Endothelial cell of umbilical vein (primary cell): ENCODE results near the gene STK24. TPM values are rescaled to one million over a fixed set of nuclear protein-coding genes. Genes with fewer than 3 reads are reported as not detected.

Experiments
- BruUV-seq: library from RNA; stranded (reverse); fragments of 400-500 nt; replicated peaks from 2 replicates; lab custom pipeline; 2021; lab: Mats Ljungman, UMichigan
- CTCF ChIA-PET: fragments of 300-600, 350-600 bp; sonication (Branson Sonifier 250); formaldehyde crosslinking; loops from one replicate; lab custom pipeline; 2021; ENCODE audit warnings: antibody characterized with exemption, inconsistent platforms; lab: Charles Lee
- POLR2A ChIA-PET: fragments of 300-600, 350-600 bp; sonication (Branson Sonifier 250); formaldehyde crosslinking; loops from one replicate; lab custom pipeline; 2021; ENCODE audit warnings: antibody characterized with exemption, inconsistent platforms; lab: Charles Lee
- DNase-seq: peaks from one replicate; pipeline ENCODE4 v3.0.0-alpha.2; 2011; ENCODE audit warnings: low read depth, low spot score
- FAIRE-seq: peaks from 2 replicates; lab custom pipeline; 2011; peaks lifted over from hg19 to GRCh38; lab: Jason Lieb, UNC
- H2AFZ ChIP-seq: 2 replicates; pipeline ENCODE4 v1.6.0; 2012; ENCODE audit warnings: low read depth, low read length, control low read depth, inconsistent platforms
- H3K27ac ChIP-seq: 2 replicates; pipeline ENCODE4 v1.5.1; 2011; ENCODE audit warnings: low read depth, mild to moderate bottlenecking, control low read depth, low read length, moderate library complexity; ENCODE audit not compliant: insufficient read depth
- H3K27me3 ChIP-seq, 2 experiments: 2 replicates each; pipeline versions ENCODE4 v1.6.0 to v1.6.1; 2011; ENCODE audit warnings: low read length in 2 of 2, mixed read lengths in 1 of 2; ENCODE audit not compliant: control insufficient read depth in 2 of 2, insufficient read depth in 2 of 2
- H3K36me3 ChIP-seq, 2 experiments: 2 replicates in 1 of 2; 3 replicates in 1 of 2; pipeline ENCODE4 v1.5.1; 2011; ENCODE audit warnings: low read length in 2 of 2, mild to moderate bottlenecking in 1 of 2, moderate library complexity in 1 of 2; ENCODE audit not compliant: control insufficient read depth in 2 of 2, insufficient read depth in 2 of 2; ENCODE audit errors: extremely low read depth in 1 of 2
- H3K4me1 ChIP-seq: 3 replicates; pipeline ENCODE4 v1.5.1; 2011; ENCODE audit warnings: mild to moderate bottlenecking, low read length; ENCODE audit not compliant: control insufficient read depth, insufficient read depth; ENCODE audit errors: extremely low read depth
- H3K4me2 ChIP-seq: 2 replicates; pipeline ENCODE4 v1.6.1; 2011; ENCODE audit warnings: low read length, control low read depth, mixed read lengths; ENCODE audit not compliant: insufficient read depth
- H3K4me3 ChIP-seq, 3 experiments: fragments of 200-600 bp in 1 of 3; sonication (generic), shearing (Covaris generic) in 1 of 3; replicated peaks in 1 of 3; 2 replicates each; pipeline ENCODE4 v1.5.1; 2011 to 2016; ENCODE audit warnings: control low read depth in 3 of 3, low read length in 3 of 3, mild to moderate bottlenecking in 2 of 3, inconsistent platforms in 1 of 3, low read depth in 1 of 3, moderate library complexity in 1 of 3; ENCODE audit not compliant: insufficient read depth in 1 of 3
- H3K79me2 ChIP-seq: 2 replicates; pipeline ENCODE4 v1.6.0; 2012; ENCODE audit warnings: low read length, inconsistent platforms; ENCODE audit not compliant: control insufficient read depth, insufficient read depth
- H3K9ac ChIP-seq: replicated peaks from 2 replicates; pipeline ENCODE3; 2011; ENCODE audit warnings: low read length, control low read depth; ENCODE audit not compliant: insufficient read depth; ENCODE audit errors: extremely low read depth
- H3K9me1 ChIP-seq: replicated peaks from 3 replicates; pipeline ENCODE4 v1.6.0; 2011; ENCODE audit warnings: mild to moderate bottlenecking, low read length; ENCODE audit not compliant: control insufficient read depth, insufficient read depth; ENCODE audit errors: extremely low read depth
- H3K9me3 ChIP-seq: replicated peaks from 2 replicates; pipeline ENCODE4 v1.5.1; 2012; ENCODE audit warnings: low read length, inconsistent platforms; ENCODE audit not compliant: control insufficient read depth, insufficient read depth
- H4K20me1 ChIP-seq: replicated peaks from 2 replicates; pipeline ENCODE3; 2011; ENCODE audit warnings: mild to moderate bottlenecking, low read length; ENCODE audit not compliant: control insufficient read depth, insufficient read depth; ENCODE audit errors: extremely low read depth
- CTCF ChIP-seq, 2 donors: IDR thresholded peaks; 1 replicate in 1 of 2; 2 replicates in 1 of 2; pipeline ENCODE4 v1.5.1; 2011; ENCODE audit warnings: low read length in 2 of 2, mild to moderate bottlenecking in 2 of 2, moderate library complexity in 2 of 2, control low read depth in 1 of 2, inconsistent platforms in 1 of 2, low read depth in 1 of 2; ENCODE audit not compliant: insufficient read depth in 1 of 2; ENCODE audit errors: extremely low read depth in 1 of 2
- EZH2 ChIP-seq: IDR thresholded peaks from 2 replicates; pipeline ENCODE4 v1.6.1; 2012; ENCODE audit warnings: borderline replicate concordance, low read depth, mild to moderate bottlenecking, moderate library complexity, low read length, inconsistent platforms; ENCODE audit not compliant: severe bottlenecking
- FOS ChIP-seq: IDR thresholded peaks from 2 replicates; pipeline ENCODE4 v1.6.1; 2011; ENCODE audit warnings: mild to moderate bottlenecking, low read length, moderate library complexity, borderline replicate concordance; ENCODE audit not compliant: insufficient read depth
- GATA2 ChIP-seq: IDR thresholded peaks from 2 replicates; pipeline ENCODE4 v1.7.0; 2011; ENCODE audit warnings: low read depth, mild to moderate bottlenecking, moderate library complexity, mixed read lengths, low read length; ENCODE audit not compliant: insufficient read length, insufficient read depth
- JUN ChIP-seq: IDR thresholded peaks from 2 replicates; pipeline ENCODE4 v1.6.1; 2011; ENCODE audit warnings: borderline replicate concordance, low read depth; ENCODE audit not compliant: insufficient read length, insufficient read depth
- MAX ChIP-seq: IDR thresholded peaks from 2 replicates; pipeline ENCODE4 v1.6.1; 2011; ENCODE audit not compliant: insufficient read depth, insufficient read length
- MYC ChIP-seq: IDR thresholded peaks from one replicate; pipeline ENCODE4 v1.6.1; 2011; ENCODE audit warnings: mild to moderate bottlenecking, low read depth, low read length
- POLR2A ChIP-seq: IDR thresholded peaks from 2 replicates; pipeline ENCODE4 v1.6.1; 2012; ENCODE audit warnings: low read depth, mild to moderate bottlenecking, control low read depth, low read length
- POLR2AphosphoS5 ChIP-seq: IDR thresholded peaks from 2 replicates; pipeline ENCODE4 v1.6.1; 2012; ENCODE audit warnings: low read depth, mild to moderate bottlenecking, control low read depth, low read length, moderate library complexity; ENCODE audit not compliant: insufficient read depth
- dilution Hi-C: fragments of 300-500 bp; cut with MboI; formaldehyde crosslinking; loops from one replicate; pipeline ENCODE4 v1.15.0; 2019; ENCODE audit warnings: low sequenced_read_pairs; ENCODE audit not compliant: extremely low pct_ligation_motif_present
- intact Hi-C: fragments of 100-400 bp; cut with micrococcal nuclease; formaldehyde crosslinking; loops from one replicate; pipeline ENCODE4 v1.10.0; 2022
- polyA plus RNA-seq, 4 experiments: library from polyadenylated mRNA; depleted of rRNA in 3 of 4; stranded (reverse) in 3 of 4; unstranded in 1 of 4; fragments of >200 nt; gene quantifications; 2 replicates each; pipeline versions ENCODE4 v1.2.1 to v1.2.3, GENCODE V29; 2011 to 2012; ENCODE audit warnings: missing spikeins in 1 of 4
- total RNA-seq: library from RNA; stranded (reverse); gene quantifications from 2 replicates; pipeline ENCODE4 v1.2.3, GENCODE V29; 2021

The STK24 gene
- total and polyA plus RNA-seq, 2 donors (not counting 3 experiments of a cell fraction or from before 2014, with no cell fraction given) = 43.3 to 100 TPM

GRCh38 chr13:98450539-98451111 lies 126.3 kb downstream of the STK24 start:
- Histone ChIP-seq H3K27ac (no peak overlapping the region), H3K9me1 (no peaks in the 10 kb centered on the region), H3K4me2 (no peak overlapping the region), H3K79me2 (no peaks in the 10 kb centered on the region), H4K20me1 (no peaks in the 10 kb centered on the region), H3K4me1 (no peaks in the 10 kb centered on the region), H2AFZ (no peak overlapping the region), H3K9me3 (no peaks in the 10 kb centered on the region), H3K4me3 (no peak overlapping the region), H3K9ac (no peak overlapping the region), H3K36me3 (peaks cover 4 to 32% of the 10 kb centered on the region in 2 experiments), H3K27me3 (no peaks in the 10 kb centered on the region)
- ChIA-PET POLR2A (interaction anchor here (1.8 kb wide), 1 partner anchor 127 kb away, joined by 4 read pairs; no protein-coding TSS in a partner anchor), CTCF (interaction anchor here (0.9 to 3.0 kb wide), 7 partner anchors 15 to 223 kb away, joined by 3 to 19 read pairs (median 5); no protein-coding TSS in a partner anchor)
- dilution Hi-C loops = no loop called here
- TF ChIP-seq FOS = no peak
- TF ChIP-seq JUN = no peak
- no peak for TF ChIP-seq MYC
- TF ChIP-seq POLR2A = no peak
- TF ChIP-seq GATA2 = no peak
- TF ChIP-seq POLR2AphosphoS5 = no peak
- no peak for TF ChIP-seq EZH2
- TF ChIP-seq CTCF (IDR thresholded peaks at IDR 0.05; ENCODE audit: extremely low read depth in 1 of 2, insufficient read depth in 1 of 2, low read depth in 1 of 2, low read length in 2 of 2) = no peak
- TF ChIP-seq MAX = no peak
- no peak for FAIRE-seq
- no TSS peak for BruUV-seq
- DNase-seq = no peak
- intact Hi-C loops = no loop called here
